GM12873 (cell line): ENCODE measurements around the gene ARMH1.

Experiments used
- TF ChIP-seq, protein P1 (sequence below): IDR thresholded peaks from 2 replicates; pipeline ENCODE4 v1.5.1; 2012; ENCODE audit warnings: low read depth, mild to moderate bottlenecking, moderate library complexity, low read length, control low read depth; ENCODE audit not compliant: insufficient read depth; ENCODE audit errors: missing control alignments

Gene ARMH1

DNA sequence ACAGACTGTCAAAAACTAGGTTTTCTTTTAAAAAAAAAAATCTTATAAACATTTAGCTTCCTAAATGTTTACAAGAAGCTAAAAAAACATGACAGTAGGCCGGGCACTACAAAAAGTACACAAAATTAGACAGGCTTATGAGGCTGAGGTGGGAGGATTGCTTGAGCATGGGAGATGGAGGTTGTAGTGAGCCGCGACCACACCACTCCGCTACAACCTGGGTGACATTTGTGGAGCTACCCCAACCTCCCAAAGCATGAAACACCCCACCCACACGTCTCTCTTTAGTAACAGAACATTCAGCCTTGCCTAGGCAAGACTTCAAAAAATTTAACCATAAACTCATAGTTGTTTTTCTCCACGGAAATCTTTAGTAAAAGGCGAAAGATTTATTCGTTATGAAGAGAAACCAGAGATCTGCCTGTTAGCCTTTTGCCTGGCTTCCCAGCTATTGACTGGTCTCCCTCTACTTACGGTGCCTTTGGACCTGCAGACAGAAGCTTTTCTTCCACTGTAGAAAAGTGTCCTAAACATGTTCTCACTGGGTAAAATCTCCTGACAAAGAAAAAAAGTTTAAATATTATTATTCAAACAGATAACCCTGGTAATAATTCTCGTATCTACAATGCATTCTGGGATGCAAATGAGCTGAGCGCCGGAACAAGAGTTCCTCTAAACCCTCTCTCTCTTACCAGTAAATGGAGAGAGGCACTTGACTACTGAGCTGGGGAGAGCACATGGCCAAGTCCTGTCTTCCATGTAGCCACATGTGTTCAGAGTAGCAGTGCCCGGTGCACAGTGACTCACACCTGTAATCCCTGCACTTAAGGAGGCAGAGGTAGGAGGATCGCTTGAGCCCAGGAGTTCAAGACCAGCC, 47.2 kb downstream of the ARMH1 start:
- TF ChIP-seq, protein P1, sequence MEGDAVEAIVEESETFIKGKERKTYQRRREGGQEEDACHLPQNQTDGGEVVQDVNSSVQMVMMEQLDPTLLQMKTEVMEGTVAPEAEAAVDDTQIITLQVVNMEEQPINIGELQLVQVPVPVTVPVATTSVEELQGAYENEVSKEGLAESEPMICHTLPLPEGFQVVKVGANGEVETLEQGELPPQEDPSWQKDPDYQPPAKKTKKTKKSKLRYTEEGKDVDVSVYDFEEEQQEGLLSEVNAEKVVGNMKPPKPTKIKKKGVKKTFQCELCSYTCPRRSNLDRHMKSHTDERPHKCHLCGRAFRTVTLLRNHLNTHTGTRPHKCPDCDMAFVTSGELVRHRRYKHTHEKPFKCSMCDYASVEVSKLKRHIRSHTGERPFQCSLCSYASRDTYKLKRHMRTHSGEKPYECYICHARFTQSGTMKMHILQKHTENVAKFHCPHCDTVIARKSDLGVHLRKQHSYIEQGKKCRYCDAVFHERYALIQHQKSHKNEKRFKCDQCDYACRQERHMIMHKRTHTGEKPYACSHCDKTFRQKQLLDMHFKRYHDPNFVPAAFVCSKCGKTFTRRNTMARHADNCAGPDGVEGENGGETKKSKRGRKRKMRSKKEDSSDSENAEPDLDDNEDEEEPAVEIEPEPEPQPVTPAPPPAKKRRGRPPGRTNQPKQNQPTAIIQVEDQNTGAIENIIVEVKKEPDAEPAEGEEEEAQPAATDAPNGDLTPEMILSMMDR, result no peak

DNA sequence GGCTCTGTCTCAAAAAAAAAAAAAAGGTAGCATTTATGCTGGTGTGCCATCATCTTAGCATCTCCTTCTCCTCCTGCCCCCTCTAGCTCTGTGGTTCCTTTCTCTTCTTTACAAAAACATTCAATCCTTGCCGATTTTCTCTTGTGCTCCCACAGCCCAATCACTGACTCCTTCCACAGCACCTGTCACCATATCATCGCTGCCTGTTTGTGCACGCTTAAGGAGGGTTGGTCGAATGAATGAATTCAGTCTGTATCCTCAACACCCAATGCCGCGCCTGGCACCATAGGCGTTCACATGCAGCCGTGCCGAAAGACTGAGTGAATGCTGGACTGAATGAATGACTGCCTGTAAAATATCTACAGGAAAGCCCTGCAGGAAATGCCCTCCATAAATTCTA, 48.5 kb downstream of the ARMH1 start:
- TF ChIP-seq, protein P1, result no peak

DNA sequence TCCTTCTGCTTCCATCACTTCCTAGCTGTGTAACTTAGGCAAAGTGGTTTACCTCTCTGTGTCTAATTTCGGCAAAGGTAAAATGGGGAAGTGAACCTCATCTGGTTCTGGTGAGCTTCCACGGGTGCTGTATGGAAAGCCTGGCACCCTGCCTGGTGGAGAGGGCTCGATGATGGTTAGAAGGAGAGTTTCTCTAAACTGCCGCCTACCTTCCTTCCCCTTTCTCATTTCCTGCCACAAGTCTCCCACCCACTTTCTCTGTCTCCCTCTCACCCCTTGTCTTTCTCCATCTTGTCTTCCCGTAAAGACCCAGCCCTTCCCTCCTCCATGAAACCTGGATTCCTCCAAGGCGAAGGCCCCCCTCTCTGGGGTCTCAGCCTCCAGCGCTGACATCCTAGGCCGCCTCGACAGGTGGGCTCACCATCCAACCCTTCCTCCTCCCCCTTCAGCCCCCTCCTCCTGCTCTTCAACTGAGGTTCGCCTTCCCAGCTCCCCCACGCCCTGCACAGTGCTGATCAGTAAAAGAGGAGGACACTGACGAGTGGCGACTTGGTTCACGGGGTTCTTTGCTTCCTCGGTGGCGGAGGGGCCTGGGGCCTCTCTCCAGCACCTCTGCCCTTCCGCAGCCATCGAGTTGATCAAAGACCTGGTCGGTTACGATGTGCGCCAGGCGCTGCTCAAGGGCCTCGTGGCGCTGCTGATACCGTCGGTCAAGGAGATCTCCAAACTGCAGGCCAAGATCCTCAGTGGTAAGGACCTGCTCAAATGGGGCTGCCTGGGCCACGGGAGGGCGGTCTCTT, 49.2 kb downstream of the ARMH1 start:
- TF ChIP-seq, protein P1, result no peak

DNA sequence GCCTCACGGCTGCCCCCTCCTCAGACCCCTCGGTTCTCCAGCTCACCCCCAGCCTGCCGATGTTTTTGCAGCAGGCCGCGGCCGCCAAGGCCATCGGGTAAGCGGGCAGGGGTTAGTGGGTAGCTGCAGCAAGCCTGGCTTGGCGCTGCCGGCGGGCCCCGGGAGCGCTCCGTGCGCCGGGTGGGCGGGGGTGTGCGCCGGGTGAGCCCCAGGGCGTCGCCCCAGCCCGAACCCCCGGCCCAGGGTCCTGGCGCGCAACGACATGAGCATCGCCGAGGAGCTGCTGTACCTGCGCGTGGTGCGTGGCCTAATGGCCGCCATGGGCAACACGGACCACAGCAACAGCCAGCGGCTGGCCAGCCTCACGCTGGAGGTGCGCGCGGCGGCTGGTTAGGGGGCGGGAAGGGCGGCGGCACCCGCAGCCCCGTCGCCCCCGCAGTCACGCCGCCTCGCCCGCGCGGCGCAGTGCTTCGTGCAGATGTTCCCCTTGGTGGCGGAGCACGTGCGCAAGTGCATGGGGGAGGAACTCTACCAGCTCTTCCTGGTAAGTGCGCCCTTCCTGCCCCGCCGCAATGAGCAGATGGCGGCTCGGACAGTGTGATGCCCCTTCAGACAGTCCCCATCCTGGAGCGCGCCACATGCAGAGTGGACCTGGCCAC, 49.9 kb downstream of the ARMH1 start:
- TF ChIP-seq, protein P1, result no peak

DNA sequence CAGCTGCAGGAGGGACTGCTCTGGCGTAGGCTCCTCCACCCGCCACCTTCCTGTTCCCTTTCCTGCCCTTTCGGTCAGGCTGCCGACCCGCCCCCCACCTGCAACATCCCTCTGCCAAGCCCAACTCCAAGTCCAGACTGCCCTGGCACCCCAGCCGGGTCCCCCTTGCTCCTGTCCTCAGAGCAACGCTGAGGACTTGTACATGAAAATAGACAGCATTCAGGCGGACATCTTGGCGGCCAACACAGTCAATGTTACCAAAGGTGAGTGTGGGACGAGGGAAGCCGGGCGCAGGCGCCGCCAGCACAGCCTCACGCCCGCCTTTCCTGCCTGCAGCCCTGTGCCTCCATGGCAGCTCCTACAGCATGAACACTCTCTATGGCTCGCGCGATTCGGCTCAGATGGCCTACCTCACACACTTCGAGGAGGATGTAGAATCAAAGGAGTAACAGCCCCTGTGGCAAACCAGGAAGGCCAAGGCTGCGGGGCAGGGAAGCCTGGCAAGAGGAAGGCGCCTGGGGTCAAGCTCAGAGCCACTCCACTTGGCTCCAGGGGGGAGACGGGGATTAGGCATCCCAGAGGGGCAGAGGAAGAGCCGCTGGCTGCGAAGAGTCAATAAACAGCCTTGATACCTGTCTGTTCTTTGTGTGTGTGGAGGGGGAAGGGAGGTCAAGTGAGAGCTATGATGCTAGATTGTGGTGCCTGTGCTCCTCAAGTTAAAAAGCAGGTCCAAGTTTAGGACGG, 50.6 kb downstream of the ARMH1 start:
- TF ChIP-seq, protein P1, result no peak

DNA sequence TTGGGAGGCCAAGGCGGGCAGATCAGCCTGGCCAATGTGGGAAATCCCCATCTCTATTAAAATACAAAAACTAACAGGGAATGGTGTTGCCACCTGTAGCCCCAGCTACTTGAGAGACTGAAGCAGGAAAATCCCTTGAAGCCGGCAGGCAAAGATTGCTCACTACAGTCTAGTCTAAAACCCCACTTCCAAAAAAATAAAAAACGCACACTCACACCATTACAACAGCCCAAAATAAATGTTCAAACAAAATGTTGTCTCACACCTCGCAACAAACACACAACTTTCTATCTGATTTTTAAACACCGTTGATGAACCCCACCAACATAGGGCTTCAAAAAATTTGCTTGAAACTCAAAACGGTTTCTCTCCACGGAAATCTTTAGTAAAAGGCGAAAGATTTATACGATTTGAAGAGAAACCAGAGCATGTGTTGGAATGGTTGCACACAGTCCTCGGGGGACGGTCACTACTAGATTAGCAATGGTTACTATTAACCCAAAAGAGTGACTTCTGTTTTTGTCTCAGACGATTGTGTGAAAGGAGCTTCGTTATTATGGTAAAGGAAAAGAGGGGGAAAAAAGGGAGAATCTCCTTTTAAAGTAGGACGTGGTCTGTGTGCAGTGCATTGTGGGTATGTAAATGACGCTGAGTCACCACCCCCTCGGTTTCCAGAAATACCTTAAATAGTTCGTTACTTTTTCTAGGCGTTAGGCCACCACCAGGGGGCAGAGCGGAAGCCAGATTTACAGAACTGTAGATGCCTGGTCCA, 56.4 kb downstream of the ARMH1 start, which contains the start of gene RNU5D-1:
Gene RNU5D-1, minus strand, starts transcription at position 430 of the 772 bp plus-strand sequence.
- TF ChIP-seq, protein P1, result peak; percentile 82
